Retinal pigment epithelial cell (primary cell): ENCODE measurements around the gene SLC44A5.
A peak's percentile ranks its signal among the peaks of the same experiment; 100 is the strongest.
"Not testable (repeated sequence)": the region's sequence is repeated elsewhere in the genome, so short reads cannot be mapped to it uniquely, and the experiment has no call there.

Experiments
- DNase-seq: peaks from one replicate; pipeline ENCODE4 v3.0.0-alpha.2; 2010; ENCODE audit warnings: low read depth
- H3K4me3 ChIP-seq: 2 replicates; pipeline ENCODE4 v1.5.1; 2011; ENCODE audit warnings: mild to moderate bottlenecking, low read length, control low read depth, moderate library complexity
- CTCF ChIP-seq: conservative IDR thresholded peaks from 2 replicates; pipeline ENCODE4 v1.5.1; 2011; ENCODE audit warnings: low read depth, low read length, control low read depth, inconsistent platforms

Gene SLC44A5

GRCh38 chr1:75366595-75366994 lies 244.3 kb downstream of the SLC44A5 start:
- DNase-seq: no peak
- no peak overlapping the region for H3K4me3 ChIP-seq
- no peak for TF ChIP-seq CTCF

GRCh38 chr1:75361260-75361659 lies 249.7 kb downstream of the SLC44A5 start:
- no peak for TF ChIP-seq CTCF
- no peak overlapping the region for H3K4me3 ChIP-seq
- DNase-seq: no peak

- H3K4me3 ChIP-seq, DNase-seq: not testable (repeated sequence)
Observed at GRCh38 chr1:75354267-75354666, 256.6 kb downstream of the SLC44A5 start.

GRCh38 chr1:75353051-75353450 lies 257.9 kb downstream of the SLC44A5 start:
- no peak overlapping the region for H3K4me3 ChIP-seq
- no peak for DNase-seq
- no peak for TF ChIP-seq CTCF

- DNase-seq: peak; percentile 43
- no peak for TF ChIP-seq CTCF
Observed at GRCh38 chr1:75345538-75346292, 265.2 kb downstream of the SLC44A5 start.

GRCh38 chr1:75342786-75343185 lies 268.1 kb downstream of the SLC44A5 start:
- DNase-seq: no peak
- H3K4me3 ChIP-seq: no peak overlapping the region
- TF ChIP-seq CTCF: no peak

More at GRCh38 chr1:75345538-75346292, 265.2 kb downstream of the SLC44A5 start:
- H3K4me3 ChIP-seq: no peak overlapping the region

GRCh38 chr1:75341537-75341936 lies 269.4 kb downstream of the SLC44A5 start:
- DNase-seq: no peak
- no peak overlapping the region for H3K4me3 ChIP-seq
- TF ChIP-seq CTCF: no peak
